HG03442 (cell line): ENCODE results near the gene RREB1.

Experiments
- ATAC-seq: cut with Tn5 transposase; IDR thresholded peaks from one replicate; pipeline ENCODE4 v1.9.1; 2021; ENCODE audit warnings: mild to moderate bottlenecking, moderate library complexity; ENCODE audit not compliant: unreplicated experiment

Gene RREB1

DNA sequence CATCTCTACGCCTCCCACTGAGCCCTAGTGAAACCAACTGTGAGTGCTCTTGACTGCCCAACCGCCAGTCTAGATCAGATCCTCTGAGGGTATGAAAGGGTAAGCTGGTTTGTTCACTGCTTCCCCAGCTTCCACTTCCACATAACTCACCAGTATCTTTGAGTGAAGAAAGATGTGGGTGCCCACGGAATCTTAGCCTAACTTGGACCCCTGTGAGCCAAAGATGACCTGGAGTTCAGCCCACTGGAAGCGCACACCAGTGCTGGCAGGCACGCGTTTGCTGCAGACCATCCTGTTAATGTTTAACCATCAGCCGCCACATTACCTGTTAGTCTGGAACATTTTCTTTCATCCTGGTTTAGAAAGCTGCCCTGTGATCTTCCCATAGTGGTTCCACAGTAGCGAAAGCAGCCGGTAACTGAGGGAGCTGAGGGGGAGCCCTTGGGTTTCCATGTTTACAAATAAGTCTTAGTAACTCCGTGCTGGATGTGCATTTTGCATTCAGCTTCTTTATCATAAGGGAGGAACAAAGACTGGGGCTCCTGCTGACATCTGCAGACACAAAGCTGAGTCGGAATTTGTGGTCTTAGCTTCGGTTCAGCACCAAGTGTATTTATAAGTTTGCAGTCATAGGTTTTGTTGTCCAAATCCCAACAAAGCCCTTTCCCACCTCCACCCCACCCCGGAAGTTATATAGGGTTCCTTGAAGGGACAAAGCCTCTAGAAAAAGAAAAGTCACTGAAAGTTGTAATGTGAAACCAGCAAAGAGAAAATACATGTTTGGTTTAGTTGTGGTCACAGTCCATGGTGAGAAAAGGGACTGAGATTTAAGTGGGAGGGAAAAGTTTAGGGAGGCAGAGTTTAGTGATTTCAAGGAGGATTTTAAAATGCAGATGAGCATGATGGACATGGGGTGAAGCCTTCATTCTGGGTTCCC is 134.2 kb downstream of the RREB1 start:
- no peak for ATAC-seq

DNA sequence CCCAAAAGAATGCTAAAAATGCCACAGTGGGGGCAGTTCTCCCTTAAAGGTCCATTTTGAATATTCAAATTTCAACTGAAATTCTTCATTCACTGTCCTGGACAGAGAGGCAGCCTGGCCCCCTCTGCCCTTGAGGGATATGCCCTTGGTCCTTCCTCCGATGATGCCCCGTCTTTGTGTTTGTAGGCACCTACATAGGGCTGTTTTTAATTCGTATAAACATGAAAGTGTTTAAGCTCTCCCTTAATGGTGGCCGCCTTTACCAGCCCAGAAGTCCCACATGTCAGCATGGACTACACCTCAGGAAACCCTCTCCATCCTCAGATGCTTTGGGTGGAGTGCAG is 135.0 kb downstream of the RREB1 start:
- no peak for ATAC-seq

DNA sequence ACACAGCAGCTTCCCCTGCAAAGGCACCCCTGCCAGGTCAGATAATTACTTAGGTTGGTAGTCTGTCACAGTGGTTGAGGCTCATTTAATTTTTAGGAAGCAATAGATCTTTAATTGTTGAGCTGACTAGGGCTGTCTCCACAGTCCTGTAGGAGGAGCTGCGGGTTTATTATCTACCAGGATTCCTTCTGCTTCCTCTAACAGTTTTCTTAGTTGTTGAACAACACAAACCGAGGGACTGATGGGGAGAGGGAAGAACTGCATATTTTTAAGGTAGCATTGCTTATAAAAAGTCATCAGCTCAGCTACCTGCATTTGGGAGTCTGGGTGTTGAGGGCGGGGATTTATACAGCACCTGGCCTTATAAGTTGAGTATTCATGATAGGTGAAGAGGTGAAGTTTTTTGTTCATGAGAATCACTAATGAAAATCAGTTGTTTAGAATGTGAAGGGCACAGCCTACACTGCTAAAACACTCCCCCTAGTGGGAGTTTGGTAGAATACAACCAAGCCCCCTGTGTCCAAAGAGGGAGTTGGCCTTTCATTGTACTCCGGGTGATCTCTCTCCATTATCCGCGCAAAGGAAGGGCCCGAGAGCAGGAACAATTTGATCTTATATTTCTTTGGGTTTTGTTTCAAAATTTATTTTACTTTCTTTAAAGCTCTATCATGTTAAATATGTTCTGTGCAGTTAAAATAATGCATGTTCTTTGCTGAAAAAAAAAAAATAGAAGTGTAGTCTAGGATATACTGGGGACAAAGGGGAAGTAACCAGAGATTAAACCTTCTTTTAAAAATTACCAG is 135.6 kb downstream of the RREB1 start:
- ATAC-seq = peak; percentile 32

DNA sequence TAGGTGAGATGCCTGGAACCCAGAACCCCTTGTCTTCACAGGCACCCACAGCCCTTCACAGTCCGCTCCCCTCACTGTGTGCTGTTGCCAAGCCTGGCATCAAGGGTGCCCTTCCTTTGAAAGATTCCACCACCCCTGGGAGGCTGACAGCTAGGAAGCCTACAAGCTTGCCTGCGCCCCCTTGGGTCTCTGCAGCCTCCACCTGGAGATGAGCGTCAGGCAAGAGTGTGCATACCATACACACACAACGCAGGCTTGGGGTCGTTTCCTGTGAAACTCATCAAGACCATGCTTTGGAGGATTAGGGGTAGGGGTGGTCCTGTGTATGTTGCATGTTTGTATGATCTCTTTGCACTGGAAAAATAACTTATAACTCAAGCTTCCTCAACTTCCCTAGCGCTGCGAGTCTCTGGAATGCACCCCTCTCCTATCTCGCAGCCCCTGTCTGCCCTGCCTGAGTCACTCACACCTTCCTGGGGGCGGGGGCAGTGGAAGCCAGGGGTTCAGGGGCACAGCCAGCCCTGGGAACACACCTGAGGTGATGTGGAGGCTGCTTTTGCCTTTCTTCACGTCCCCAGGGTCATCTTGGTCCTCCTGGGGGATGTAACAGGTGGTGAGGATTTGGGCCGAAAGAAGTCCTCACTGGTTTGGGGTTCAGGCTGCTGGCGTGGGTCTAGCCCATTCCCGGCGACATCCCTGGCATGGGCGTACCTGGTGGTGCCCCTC is 138.1 kb downstream of the RREB1 start:
- no peak for ATAC-seq

DNA sequence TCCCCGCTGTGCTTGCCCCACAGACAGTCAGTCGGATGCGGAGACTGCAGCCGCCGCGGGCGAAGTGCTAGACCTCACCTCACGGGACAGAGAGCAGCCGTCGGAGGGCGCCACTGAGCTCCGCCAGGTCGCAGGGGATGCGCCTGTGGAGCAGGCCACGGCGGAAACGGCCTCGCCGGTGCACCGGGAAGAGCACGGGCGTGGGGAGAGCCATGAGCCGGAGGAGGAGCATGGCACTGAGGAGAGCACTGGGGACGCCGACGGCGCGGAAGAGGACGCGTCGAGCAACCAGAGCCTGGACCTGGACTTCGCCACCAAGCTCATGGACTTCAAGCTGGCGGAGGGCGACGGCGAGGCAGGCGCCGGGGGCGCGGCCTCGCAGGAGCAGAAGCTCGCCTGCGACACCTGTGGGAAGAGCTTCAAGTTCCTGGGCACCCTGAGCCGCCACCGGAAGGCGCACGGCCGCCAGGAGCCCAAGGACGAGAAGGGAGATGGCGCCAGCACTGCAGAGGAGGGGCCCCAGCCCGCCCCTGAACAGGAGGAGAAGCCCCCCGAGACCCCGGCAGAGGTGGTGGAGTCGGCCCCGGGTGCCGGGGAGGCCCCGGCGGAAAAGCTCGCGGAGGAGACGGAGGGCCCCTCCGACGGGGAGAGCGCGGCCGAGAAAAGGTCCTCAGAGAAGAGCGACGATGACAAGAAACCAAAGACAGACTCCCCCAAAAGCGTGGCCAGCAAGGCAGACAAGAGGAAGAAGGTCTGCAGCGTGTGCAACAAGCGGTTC is 138.8 kb downstream of the RREB1 start:
- ATAC-seq = no peak

DNA sequence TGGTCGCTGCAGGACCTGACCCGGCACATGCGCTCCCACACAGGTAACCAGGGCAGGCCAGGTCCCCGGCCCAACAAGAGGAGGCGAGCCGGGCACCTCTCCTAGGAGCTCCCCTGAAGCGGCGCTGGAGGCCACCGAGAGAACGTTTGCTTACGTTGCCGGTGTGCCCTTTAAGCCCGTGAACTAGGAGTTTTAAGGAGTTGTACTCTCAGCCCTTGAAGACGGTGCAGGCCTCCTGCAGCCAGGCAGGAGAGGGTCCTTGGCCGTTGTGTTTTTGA is 139.4 kb downstream of the RREB1 start:
- no peak for ATAC-seq

DNA sequence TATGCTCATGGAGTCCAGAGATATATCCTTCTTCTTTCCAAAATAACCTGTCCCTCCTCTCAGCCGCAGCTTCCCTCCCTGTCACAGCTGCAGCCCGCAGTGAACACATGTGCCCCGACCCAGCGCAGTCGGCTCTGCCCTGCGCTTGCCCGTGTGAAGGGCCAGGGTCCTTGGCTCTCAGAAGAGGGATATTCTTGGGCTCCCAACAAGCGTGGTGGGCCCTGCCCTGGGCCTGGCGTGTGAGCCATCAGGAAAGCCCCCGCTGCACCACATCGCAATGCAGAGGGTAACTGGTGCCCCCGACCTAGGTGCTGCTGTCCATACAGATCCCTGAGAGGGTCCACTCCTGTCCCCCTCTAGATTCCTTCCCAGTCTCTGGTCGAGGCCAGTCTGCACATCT is 140.1 kb downstream of the RREB1 start:
- ATAC-seq = no peak

DNA sequence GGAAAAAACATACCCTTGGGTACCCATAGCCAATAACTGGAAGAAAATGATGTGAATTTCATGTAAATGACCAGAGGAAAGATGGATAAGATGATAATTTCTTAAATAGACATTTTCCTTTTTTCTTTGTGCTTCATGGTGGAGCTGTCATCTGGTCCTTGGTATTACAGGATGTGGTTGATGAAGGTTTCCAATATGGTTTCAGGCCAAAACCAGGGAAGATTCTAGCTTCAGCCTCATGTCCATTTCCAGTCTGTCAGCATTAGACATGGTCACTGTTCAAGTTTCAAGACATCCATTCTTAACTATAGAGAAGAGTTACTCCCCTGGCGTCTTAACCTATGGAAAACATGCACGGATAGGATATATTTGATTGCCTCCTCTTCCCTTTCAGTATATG is 141.6 kb downstream of the RREB1 start:
- no peak for ATAC-seq

DNA sequence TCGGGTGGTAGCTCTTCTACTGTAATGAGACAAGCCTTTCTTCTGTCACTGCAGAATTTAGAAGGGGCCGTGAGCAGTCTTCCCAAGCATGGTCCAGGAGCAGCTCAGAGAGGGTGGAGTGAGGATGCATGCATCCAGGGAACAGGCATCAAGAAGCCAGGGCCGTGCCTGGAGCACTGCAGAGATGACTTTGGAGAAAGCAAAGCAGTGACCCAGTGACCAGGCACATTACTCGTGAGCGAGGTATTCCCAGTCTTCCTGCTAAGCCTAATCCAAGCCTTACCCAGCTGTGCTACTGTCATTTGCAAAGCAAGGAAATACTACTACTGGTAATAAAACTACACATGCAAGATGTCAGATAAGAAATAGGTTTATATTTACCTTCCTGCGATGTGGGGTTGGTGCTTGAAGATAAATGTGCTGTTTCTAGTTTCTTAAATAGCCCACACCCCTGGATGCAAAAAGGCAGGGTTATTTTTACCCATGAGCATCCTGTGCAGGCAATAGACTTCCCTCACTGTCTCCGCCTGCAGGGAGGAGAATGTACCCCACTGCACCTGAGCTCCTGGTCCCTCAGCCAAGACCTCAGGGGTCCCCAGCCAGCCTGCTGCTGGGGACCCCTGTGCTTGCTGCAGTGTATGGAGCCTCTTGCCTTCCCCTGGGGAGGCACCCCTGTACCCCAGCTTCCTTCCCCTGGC is 142.3 kb downstream of the RREB1 start:
- no peak for ATAC-seq

DNA sequence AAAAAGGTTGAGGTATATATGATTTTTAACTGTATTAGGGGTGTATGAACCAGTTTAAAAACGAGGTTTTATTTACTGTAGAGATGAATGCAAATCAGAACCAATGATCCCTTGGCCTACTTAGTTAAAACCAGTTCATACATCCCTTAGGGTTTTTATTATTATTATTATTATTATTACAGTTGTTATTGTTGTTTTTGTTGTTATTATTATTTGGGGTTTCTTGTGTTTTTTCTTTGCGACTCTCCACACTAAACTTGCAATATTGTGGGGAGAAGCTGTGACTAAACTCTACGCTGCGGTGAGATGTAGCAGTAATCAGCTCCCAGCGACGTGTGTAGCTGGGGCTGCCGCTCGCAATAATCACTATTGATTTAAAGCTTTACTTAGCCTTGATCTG is 143.1 kb downstream of the RREB1 start:
- ATAC-seq = no peak

DNA sequence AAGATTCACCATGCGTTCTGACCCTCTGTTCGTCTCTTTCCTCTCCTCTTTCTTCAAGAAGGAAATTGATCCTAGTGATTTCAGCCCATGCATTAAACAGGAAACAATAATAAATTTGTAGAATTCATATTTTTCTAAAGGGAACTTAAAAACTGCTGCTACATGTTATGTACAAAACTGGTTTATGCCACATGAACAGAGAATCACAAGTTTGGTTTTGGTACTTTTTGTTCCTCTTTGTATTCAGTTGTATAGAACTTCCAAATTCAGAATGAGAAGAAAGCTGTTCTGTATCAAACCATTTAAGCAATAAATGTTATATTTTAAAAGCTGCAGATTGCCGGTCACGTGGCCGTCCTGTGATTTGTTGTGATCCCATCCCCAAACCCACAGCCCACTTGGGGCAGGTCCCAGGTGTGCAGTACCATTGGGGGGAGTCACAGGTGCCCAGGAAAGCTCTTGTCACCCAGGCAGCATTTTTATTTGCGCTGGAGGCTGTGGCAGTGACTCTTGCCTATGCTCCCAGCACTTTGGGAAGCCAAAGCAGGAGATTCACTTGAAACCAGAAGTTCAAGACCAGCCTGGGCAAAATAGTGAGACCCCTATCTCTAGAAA is 144.0 kb downstream of the RREB1 start:
- no peak for ATAC-seq

DNA sequence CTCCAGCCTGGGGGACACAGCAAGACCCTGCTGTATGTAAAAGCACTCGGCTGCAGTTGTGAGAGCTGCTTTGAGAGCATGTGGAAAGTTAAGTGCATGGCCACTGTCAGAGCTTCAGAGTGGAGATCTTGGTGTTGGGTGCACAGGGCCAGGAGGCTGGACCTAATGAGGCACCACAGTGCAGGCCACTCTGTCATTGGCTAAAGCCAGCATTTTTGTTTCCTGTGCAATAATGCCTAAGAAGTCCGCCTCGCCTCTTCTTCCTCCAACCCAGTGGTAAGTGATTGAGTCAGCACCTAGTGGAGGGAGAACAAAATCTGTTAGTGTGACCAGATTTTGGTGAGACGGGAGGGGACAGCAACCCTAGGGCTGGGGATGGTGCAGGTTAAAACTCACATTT is 144.6 kb downstream of the RREB1 start:
- ATAC-seq = no peak

DNA sequence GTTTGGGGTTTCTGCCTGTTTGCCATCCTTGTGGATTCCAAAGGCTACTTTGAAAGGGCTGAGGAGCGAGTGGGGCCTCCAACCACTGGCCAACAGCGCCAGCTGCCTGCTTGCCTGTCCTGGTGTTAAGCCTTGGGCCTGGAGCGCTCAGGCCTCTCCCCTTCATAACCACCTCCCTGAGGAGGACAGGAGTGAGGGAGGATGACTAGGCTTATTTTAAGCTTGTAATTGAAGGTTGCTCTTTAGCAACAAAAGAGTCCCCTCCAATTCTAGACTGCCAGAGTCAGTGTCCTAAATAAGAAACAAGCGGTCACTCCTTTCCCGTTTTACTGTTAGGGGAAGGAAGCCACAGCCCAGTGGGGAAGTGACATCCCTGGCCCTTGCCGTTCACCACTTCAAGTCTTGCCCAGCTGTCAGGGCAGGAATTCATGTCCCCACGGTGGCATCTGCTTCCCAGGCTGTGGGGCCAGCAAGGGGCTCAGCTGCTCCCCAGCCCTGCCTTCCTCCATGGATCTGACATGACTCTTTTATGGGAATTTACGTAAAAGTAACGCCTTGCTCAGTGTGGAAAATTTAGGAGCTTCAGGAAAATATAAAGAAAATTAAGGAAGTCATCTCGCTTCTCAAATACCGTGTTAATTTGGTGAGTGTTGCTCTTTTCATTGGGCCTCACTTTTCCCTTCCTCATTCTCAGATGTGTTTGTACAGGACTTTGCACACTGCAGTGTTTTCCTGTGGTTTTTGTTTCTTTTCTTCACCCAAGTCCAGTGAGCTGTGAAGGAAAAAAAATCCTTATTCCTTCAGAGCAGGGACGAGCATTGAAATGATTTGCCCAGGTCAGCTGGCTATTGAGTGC is 147.4 kb downstream of the RREB1 start:
- ATAC-seq = no peak

DNA sequence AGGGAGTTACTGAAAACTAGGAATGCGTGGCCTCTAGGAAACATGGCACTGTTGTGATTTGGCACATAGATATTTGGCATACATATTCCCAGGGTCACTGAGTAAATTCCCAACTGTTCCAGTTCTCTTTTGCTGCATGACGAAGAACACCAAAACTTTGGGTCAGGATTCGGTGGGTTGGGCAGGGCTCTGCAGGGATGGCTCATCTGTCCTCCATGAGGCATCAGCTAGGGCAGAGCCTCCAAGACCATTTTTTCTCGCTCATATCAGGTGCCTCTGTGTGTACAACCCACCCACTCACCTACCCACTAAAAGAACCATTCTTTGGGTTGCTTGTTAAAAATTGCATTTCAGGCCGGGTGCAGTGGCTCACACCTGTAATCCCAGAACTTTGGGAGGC is 148.2 kb downstream of the RREB1 start:
- ATAC-seq = no peak

DNA sequence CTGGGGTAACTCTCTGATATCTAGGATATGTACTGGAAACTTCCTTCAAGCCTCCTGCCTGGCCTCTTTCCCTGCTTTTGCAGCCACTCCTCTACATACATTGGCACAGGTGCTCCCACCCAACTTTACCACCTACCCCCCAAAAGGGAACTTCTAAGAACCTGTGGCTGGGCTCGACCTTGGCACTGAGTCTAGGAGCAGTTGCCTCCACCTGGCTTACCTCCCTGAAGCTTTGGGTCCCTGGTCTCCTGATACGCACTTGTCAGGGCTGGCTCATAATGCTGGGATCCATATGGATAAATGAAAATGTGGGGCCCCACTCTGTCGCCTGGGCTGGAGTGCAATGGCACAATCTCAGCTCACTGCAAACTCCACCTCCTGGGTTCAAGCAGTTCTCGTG is 149.0 kb downstream of the RREB1 start:
- no peak for ATAC-seq

DNA sequence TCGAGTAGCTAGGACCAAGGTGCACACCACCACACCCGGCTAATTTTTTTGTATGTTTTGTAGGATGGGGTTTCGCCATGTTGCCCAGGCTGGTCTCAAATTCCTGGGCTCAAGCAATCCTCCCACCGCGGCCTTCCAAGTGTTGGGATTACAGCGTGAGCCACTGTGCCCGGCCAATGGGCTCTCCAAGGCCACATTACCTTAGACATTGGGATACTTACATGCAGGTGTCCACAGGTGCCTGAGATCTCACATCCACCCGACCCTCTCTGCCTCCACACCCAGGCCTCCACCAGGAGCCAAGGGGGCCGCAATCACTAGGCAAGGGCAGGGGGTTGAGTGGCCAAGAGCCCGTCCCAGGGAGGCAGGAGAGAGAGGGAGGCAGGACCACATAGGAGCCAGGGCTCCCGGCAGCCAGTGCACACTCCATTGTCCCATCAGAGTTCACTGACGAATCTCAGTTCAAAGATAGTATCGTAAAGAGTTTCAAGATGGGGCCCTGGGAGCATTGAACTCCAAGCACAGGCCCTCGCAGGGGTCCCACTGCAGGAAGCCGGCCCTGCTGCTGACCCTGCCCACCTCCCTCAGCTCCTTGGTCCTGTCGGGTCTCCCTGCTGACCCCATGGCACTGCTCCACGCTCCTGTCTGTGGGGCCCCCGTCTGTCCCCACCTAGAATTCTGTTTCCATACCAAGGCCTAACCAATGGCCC is 149.9 kb downstream of the RREB1 start:
- ATAC-seq = no peak

DNA sequence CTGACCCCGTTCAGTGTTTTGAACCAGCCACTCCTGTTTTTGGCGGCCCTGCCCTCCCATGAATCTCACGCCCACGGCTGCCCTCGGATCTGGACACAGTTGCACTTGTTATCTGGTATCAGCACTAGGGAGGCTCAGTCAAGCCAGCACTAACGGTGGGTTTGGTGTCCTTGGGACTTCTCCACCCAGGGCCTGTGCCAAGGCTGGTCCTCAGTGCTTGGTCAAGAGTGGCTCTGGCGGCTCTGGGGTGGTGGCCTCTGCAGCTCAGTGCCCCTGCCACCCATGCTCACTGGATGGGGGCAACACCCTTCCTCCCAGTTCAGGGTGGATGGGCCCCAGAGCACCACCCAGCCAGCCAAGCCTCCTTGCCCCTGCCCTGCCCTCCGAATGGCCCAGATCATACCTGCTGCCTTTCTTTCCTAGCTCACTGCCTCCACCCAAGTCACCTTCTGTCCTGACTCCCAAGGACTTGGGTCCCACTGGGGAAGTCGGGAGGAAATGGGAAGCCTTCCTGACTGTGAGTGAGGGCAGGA is 150.5 kb downstream of the RREB1 start:
- no peak for ATAC-seq
